D721Med (cell line): Measurements from ENCODE around the gene PCGF1.

ENCODE experiments used
- DNase-seq: peaks from one replicate; pipeline ENCODE4 v3.0.0; 2011; ENCODE audit warnings: low spot score; ENCODE audit not compliant: insufficient read length
- FAIRE-seq: peaks from 2 replicates; lab custom pipeline; 2011; peaks lifted over from hg19 to GRCh38; lab: Jason Lieb, UNC
- CTCF ChIP-seq: IDR thresholded peaks from 2 replicates; pipeline ENCODE4 v1.5.1; 2012; ENCODE audit warnings: mild to moderate bottlenecking, control low read depth; ENCODE audit not compliant: insufficient read depth; ENCODE audit errors: missing control alignments

Gene PCGF1

GRCh38 chr2:74500578-74500946 lies 6.9 kb downstream of the PCGF1 start:
- no peak for TF ChIP-seq CTCF
- DNase-seq = no peak
- no peak for FAIRE-seq

- no peak for FAIRE-seq
- no peak for TF ChIP-seq CTCF
Observed at GRCh38 chr2:74499940-74500577, 7.4 kb downstream of the PCGF1 start.

GRCh38 chr2:74499267-74499939 lies 8.1 kb downstream of the PCGF1 start, which contains the start of gene LBX2:
LBX2 (minus strand) TSS chr2:74499603; CDS start chr2:74499537, 66 bp downstream.
- FAIRE-seq (no peak), DNase-seq (no peak)
- TF ChIP-seq CTCF = no peak

More at GRCh38 chr2:74499940-74500577, 7.4 kb downstream of the PCGF1 start:
- DNase-seq = no peak

GRCh38 chr2:74498500-74499266 lies 8.8 kb downstream of the PCGF1 start:
- FAIRE-seq (no peak), DNase-seq (no peak)
- no peak for TF ChIP-seq CTCF

- no peak for DNase-seq
- no peak for TF ChIP-seq CTCF
- no peak for FAIRE-seq
Observed at GRCh38 chr2:74497777-74498499, 9.6 kb downstream of the PCGF1 start.

- no peak for TF ChIP-seq CTCF
- FAIRE-seq = no peak
- no peak for DNase-seq
Observed at GRCh38 chr2:74496997-74497776, 10.3 kb downstream of the PCGF1 start.
